Effector CD8-positive, alpha-beta T cell (primary cell): ENCODE measurements around the gene RPL13A.

Experiments used
- DNase-seq: peaks from one replicate; lab custom pipeline; 2025; lab: John Stamatoyannopoulos, UW

The RPL13A gene

DNA sequence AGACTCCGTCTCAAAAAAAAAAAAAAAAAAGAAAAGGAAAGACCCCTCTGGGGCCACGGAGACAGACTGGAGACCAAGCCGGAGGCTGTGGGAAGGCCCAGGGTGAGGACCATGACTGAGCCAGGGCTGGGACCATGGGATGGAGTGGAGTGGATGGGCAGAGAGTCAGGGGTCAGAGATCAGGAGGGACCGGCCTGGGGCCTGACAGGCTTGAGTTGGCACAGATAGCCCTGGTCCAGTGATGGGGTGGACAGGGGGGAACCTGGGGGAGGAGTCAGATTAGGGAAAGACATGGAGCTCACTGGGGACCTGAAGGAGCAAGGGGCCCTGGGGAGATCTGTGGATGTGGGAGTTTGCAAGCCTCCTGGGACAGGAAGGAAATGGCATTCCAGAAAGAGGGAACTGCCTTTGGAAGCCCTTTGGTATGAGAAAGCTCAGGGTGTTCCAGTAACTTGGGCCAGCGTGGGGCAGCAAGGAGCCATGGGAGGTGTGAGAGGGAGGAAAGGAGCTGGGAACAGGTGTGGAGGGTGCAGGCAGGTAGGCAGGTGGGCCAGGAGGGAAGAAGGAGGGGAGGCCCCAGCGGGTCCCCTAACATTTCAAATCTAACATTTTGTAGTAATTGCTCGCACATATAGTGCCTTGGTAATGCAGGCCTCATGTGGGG is 6.3 kb upstream of the RPL13A start:
- no peak for DNase-seq

DNA sequence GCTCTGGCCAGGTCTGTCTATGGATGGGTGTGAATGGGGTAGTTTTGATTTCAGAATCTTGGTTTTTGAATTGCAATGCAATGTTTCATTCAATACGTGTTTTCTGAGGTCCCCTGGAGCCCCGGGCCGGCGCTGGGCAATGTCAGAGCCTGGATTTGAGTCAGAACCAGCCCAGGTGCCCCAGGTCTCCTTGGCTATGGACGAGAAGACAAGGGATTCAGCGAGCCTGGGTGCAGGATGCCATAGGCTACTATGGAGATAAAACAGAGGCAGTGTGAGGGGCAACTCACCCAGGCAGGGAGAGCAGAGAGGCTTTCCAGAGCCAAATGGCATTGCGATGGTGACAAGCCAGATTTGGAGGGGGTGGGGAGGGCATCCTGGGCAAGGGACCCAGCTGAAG is 1.2 kb upstream of the RPL13A start:
- DNase-seq: no peak

DNA sequence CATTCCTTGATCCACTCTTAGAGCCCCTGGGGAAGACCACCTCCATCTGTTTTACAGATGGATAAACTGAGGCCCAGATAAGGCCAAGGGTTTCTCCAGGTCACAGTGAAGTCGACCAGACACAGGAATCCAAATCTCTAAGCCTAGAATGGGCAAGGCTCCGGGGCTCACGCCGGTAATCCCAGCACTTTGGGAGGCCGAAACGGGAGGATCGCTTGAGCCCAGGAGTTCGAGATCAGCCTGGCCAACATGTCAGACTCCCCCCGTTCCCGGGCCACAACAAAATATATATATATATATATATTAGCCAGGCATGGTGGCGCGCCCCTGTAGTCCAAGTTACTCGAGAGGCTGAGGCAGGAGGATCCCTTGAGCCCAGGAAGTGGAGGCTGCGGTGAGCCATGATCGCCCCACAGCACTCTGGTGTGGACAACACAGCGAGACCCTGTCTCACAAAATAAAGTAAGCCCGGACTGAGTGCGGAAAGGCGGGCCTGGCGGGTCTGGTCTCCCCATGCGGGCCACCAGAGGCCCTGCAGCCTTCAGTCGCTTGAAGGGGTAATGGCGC is 615 bp upstream of the RPL13A start:
- no peak for DNase-seq

DNA sequence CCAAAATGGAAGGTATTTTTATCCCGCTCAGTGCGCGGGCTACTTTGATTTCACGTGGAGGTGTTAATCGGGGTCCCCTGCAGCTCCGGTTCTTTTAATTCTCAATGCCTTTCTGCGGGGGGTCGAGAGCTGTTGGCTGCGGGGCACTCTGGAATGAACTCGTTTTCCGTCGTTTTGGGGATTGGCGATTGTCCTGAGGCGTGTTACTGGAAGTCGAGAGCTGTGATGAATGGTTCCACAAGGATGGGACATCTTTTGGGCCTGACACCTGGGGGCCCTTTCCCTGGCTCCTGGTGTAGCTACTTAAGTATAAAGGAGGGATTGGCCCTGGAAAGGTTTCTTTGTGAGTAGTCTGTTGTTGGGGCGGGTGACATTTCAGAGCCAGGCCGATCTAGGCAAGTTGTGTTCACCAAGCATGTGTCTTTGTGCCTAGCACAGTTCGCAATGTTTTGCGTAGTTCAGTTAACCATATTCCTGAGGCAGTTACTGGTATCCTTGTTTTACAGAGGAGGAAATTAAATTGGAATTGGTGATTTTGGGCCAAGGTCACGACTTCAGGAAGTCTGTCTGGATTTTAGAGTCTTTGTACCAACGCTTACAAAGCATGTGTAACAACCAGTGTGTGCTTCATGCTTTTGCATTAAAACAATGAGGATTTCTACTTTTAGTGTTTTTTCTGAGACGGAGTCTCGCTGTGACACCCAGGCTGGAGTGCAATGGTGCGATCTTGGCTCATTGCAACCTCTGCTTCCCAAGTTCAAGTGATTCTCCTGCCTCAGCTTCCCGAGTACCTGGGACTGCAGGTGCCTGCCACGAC is 846 bp downstream of the RPL13A start:
- DNase-seq: no peak

DNA sequence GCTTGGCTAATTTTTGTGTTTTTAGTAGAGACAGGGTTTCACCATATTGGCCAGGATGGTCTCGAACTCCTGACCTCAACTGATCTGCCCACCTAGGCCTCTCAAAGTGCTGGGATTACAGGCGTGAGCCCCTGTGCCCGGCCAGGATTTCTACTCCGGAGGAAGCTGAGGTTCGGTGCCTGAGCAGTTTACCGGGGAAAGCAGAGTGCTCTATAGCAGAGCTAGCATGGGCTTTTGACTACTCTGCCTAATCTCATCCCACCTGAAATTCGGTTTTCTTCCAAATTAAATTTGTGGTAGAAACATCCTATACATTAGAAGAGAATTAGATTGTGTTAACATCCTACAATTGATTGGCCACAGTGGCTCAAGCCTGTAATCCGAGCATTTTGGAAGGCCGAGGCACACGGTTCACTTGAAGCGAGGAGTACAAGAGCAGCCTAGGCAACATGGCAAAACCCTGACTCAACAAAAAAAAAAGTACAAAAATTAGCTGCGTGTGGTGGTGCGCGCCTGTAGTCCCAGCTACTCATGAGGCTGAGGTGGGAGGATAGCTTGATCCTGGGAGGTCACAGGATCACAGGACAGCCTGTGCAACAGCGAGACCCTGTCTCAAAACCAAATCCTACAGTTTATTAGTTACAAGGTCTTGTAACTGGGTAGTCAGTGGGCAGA is 1.6 kb downstream of the RPL13A start:
- DNase-seq: no peak

DNA sequence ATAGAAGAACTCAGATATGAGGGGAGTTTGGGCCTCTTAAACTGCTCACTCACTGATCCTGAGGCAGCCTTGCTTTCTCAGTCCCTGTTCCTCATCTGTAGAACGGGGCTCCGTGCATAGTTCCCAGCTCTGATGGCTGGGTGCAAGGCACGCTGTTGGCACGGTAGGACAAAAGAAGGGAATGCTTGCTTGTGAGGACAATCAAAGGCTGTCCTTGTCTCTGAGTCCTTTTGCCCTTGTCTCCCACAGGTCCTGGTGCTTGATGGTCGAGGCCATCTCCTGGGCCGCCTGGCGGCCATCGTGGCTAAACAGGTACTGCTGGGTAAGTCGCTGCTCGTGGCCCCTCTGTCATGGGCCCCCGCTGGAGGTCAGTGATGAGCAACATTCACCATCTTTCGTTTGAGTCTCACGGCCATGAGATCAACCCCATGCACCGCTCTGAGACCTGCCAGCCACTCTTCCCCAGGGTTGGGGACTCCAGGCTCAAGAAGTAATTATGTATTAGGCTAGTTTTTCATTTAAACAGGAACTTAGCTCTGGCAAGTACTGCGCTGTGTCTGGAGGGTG is 2.3 kb downstream of the RPL13A start:
- DNase-seq: no peak

DNA sequence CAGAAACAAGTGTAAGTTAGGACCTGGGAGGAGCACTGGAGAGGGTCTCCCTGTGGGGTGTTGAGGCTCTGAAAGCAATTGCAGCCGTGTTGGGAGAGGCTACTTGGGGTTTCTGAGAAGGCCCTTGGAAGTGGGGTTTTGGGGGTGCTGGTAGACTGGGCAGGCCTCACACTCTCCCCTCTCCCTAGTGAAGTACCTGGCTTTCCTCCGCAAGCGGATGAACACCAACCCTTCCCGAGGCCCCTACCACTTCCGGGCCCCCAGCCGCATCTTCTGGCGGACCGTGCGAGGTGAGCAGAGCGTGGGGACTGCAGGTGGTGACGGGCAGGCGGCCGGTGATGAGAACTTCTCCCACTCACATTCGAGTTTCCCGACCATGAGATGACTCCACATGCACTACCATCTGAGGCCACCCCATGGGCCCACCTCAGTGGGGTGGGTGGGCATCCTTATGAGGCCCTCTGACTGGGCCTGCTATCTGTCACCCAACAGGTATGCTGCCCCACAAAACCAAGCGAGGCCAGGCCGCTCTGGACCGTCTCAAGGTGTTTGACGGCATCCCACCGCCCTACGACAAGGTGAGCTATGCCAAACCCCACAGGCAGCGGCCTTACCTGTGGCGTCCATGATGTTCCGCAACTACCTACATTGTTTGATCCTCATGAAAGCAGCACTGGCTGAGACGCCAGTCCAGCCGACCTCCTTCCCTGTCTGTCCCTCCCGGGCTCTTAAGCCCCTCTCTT is 3.0 kb downstream of the RPL13A start:
- DNase-seq: no peak

DNA sequence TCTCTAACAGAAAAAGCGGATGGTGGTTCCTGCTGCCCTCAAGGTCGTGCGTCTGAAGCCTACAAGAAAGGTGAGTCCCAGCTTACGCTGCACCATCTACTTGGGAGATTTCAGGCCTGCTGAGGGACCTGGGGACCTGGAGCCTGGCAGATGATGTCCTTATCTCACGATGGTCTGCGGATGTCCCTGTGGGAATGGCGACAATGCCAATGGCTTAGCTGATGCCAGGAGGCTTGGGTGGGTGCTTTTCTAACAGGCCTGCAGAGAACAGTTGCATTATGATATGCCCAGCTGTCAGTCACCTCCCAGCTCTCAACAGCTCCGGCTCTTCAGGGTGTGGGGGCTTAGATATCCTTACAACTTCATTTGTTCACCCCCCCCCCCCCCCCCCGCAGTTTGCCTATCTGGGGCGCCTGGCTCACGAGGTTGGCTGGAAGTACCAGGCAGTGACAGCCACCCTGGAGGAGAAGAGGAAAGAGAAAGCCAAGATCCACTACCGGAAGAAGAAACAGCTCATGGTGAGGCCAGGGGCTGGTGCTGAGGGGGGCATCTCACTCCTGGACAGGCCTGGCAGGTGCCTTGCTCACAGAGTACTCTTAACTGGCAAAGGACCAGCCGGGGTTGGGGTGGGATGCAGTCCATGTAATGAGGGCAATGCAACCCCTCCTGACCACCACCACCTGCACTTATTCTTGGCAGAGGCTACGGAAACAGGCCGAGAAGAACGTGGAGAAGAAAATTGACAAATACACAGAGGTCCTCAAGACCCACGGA is 3.8 kb downstream of the RPL13A start:
- no peak for DNase-seq

DNA sequence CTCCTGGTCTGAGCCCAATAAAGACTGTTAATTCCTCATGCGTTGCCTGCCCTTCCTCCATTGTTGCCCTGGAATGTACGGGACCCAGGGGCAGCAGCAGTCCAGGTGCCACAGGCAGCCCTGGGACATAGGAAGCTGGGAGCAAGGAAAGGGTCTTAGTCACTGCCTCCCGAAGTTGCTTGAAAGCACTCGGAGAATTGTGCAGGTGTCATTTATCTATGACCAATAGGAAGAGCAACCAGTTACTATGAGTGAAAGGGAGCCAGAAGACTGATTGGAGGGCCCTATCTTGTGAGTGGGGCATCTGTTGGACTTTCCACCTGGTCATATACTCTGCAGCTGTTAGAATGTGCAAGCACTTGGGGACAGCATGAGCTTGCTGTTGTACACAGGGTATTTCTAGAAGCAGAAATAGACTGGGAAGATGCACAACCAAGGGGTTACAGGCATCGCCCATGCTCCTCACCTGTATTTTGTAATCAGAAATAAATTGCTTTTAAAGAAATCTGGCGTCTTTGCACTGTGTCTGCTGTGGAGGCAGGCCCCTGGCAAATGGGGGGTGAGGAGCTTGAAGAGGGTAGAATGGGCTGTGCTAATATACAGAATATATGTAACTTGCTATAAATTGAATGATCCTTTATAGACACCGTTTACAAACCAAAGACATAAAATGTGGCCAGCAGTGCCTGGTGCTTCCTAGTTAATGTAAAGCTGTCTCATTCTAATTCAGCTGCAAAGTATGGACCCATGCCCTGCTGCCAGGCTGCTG is 4.6 kb downstream of the RPL13A start:
- no peak for DNase-seq

DNA sequence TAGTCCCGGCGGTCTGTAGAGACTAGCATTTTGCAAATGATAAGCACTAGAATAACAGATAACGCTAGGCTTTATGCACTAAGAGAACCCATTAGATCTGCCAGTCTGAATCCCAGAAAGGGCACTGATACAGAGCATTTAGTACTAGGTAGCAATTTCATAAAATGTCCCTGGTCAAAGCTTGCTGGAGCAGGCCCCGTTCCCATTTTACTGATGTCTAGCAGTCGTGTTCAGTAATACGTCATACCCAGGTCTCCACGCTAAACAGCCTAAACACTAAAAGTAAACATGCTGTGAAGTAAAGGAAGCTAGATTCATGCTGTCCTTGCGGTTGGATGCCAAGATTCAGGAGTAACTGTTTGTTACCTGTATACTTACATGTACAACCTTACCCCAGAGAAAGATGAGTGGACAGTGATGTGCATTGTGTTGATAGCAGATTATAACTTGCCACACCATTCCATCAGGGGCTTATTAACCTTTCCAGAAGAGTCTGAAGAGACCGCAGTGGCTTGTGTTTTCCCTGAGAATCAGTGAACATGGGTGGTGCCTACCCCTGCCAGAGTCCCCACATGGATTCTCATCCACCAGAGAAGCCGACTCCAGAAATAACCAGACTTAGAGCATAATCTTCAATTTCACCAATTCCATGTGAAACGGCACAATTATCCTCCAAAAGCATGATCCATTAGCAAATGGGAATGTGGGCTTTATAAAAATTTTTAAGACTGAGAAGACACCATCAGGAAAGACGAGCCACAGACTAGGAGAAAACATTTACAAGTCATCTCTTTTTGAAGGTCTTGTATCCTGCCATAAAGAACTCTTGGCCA is 5.4 kb downstream of the RPL13A start:
- DNase-seq: no peak

DNA sequence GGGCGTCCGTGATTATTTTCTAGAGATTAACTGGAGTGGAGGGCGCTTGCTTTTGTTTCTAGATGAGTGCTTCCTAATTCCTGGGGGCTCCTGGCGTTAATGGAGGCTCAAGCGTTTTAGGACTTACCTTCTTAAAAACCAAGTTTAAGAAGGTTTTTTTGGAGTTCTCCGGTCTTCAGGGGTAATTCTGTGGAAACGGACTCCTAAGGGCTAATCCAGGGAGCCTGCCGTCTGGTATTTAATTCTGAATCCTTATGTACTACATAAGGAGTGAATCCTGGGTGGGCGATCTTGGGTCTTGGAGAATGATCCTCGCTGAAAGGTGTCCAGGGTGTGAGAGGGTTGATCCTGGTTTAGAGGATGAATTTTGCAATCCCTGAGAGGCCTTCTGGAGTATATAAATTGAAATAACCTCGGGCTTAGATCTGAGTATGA is 9.2 kb downstream of the RPL13A start:
- no peak for DNase-seq

DNA sequence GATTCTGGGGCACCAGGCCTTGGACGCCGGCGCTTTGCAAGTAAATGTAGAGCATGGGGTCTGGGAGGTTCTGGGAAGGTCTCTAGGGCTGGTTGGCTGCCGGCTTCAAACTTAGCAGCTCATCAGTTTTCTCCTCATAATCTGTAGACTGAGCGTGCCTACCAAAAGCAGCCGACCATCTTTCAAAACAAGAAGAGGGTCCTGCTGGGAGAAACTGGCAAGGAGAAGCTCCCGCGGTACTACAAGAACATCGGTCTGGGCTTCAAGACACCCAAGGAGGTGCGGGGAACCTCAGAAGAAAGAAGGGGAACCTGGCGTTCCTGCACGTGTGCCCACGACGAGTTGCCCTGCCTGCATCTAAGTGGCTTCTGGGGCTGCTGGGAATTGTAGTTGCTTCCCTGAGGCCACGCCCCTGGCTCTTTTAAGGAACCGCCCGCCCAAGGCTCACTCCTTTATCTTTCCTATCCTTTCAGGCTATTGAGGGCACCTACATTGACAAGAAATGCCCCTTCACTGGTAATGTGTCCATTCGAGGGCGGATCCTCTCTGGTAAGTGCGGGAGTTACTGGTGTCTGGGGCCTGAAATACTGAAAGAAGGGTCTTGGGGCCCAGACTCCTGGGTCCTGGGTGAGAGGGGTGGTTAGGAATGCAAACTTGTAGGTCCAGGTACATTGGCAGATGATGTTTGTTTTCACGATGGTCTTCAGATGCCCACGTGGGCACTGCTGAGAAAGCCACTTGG is 9.8 kb downstream of the RPL13A start:
- peak; percentile 59 for DNase-seq

DNA sequence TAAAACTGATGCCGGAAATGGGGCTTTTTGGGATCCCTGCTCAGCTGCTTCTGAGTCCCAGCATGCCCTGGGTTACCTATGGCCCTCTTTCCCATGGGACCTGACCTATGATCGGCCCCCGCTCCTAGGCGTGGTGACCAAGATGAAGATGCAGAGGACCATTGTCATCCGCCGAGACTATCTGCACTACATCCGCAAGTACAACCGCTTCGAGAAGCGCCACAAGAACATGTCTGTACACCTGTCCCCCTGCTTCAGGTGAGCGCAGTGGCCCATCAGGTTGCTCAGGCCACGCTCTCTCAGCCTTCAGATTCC is 10.3 kb downstream of the RPL13A start:
- DNase-seq: no peak

DNA sequence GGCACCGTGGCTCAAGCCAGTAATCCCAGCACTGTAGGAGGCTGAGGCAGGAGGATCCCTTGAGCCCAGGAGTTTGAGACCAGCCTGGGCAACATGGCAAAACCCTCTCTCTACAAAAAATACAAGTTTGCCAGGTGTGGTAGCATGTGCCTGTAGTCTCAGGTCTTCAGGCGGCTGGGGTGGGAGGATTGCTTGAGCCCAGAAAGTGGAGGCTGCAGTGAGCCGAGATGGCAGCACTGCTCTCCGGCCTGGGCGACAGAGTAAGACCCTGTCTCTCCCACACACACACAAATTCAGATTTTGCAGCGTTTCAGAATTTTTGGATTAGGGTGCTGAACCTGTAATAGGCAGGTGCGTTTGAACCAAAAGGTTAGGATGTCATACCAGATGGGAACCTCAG is 11.1 kb downstream of the RPL13A start:
- DNase-seq: no peak

DNA sequence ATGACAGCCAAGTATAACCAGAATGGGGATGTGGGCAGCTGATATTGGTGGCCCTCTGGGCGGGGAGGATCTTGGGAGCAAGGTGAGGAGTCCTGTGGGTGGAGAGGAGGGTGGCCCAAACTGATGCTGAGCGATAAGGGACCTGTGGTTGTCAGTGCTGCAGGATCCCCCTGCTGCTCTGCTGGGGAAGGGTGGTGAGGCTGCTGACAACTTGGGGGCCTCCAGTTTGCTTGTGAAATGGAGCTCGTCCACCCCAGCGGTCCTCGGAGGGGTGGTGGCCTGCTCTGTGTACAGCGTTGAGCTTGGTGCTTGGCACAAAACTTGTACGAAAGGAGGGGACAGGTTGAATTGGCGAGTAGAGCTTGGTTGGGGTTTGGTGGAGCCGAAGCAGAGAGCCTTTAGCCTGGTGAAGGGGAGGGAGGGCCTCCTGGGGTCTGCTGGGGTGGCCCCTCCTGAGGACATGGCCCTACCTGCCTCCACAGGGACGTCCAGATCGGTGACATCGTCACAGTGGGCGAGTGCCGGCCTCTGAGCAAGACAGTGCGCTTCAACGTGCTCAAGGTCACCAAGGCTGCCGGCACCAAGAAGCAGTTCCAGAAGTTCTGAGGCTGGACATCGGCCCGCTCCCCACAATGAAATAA is 11.7 kb downstream of the RPL13A start:
- no peak for DNase-seq

DNA sequence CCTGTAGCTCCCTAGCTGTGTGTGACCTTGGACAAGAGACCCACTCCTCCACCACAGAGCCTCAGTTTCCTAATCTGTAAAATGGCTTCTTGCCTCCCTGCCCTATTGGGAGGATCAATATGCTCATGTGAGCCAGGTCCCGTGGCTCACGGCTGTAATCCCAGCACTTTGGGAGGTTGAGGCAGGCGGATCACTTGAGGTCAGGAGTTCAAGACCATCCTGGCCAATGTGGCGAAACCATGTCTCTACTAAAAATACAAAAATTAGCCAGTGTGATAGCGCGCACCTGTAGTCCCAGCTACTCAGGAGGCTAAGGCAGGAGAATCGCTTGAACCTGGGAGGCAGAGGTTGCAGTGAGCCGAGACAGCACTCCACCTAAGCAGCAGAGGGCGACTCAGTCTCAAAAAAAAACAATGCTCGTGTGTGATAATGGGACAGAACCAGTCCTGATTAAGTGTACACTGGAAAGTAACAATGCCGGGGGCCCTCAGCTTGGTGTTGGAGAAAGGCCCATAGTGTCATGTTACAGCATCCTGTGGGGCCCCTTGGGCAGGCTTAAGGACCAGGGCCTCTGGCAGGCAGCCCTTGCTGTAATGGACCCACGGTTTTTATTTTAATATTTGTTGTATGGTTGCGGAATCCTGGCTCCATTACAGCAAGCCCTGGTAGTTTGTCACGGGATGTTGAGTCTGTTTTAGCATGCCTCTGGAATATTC is 15.6 kb downstream of the RPL13A start:
- DNase-seq: no peak

DNA sequence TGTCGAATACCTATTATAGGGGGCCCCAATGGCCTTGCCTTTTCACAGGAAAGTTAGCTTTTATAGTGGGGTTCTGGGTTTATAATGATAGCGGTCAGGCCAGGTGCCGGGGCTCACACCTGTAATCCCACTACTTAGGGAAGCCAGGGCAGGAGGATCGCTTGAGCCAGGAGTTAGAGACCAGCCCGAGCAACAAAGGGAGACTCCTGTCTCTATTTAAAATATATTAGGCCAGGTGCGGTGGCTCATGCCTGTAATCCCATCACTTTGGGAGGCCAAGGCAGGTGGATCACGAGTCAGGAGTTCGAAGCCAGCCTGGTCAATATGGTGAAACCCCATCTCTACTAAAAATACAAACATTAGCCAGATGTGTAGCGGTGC is 16.2 kb downstream of the RPL13A start:
- no peak for DNase-seq
